Endodermal cell (in vitro differentiated cells): Measurements from ENCODE around the gene NCKIPSD. TPM values are rescaled to one million over a fixed set of nuclear protein-coding genes. Genes with fewer than 3 reads are reported as not detected.

ENCODE experiments used
- DNase-seq: peaks from one replicate; pipeline ENCODE4 v3.0.0-alpha.2; 2017
- H3K27ac ChIP-seq: 2 replicates; pipeline ENCODE4 v1.5.1; 2013; ENCODE audit warnings: mild to moderate bottlenecking, low read depth, low read length, moderate library complexity
- H3K27me3 ChIP-seq: 2 replicates; pipeline ENCODE4 v1.6.1; 2013; ENCODE audit warnings: mild to moderate bottlenecking, low read length, moderate library complexity; ENCODE audit not compliant: insufficient read depth, control insufficient read depth, poor library complexity, severe bottlenecking
- H3K36me3 ChIP-seq: 2 replicates; pipeline ENCODE4 v1.7.0; 2013; ENCODE audit warnings: mild to moderate bottlenecking, low read length, moderate library complexity; ENCODE audit not compliant: control insufficient read depth, insufficient read depth
- H3K4me1 ChIP-seq: one replicate; pipeline ENCODE4 v1.7.0; 2013; ENCODE audit warnings: low read length; ENCODE audit not compliant: control insufficient read depth, insufficient read depth
- H3K4me3 ChIP-seq: 2 replicates; pipeline ENCODE4 v1.5.1; 2013; ENCODE audit warnings: mild to moderate bottlenecking, low read length, moderate library complexity
- H3K9ac ChIP-seq: 2 replicates; pipeline ENCODE4 v1.6.1; 2013; ENCODE audit warnings: mild to moderate bottlenecking, low read length, moderate library complexity; ENCODE audit not compliant: poor library complexity, severe bottlenecking; ENCODE audit errors: extremely low read depth
- H3K9me3 ChIP-seq: 2 replicates; pipeline ENCODE4 v1.6.1; 2013; ENCODE audit warnings: mild to moderate bottlenecking, low read length, moderate library complexity; ENCODE audit not compliant: control insufficient read depth
- H3K27ac Mint-ChIP-seq: 2 replicates; pipeline ENCODE4 v1.8.0; 2020; ENCODE audit warnings: mixed read lengths
- H3K27me3 Mint-ChIP-seq: 2 replicates; pipeline ENCODE4 v1.8.0; 2021; ENCODE audit warnings: mild to moderate bottlenecking, mixed read lengths; ENCODE audit not compliant: insufficient read depth
- H3K36me3 Mint-ChIP-seq: 2 replicates; pipeline ENCODE4 v1.8.0; 2020; ENCODE audit warnings: low read depth, mixed read lengths
- H3K4me1 Mint-ChIP-seq: 2 replicates; pipeline ENCODE4 v1.8.0; 2020; ENCODE audit warnings: mixed read lengths
- H3K4me3 Mint-ChIP-seq: 2 replicates; pipeline ENCODE4 v1.8.0; 2020; ENCODE audit warnings: mild to moderate bottlenecking, moderate library complexity, mixed read lengths
- H3K9me3 Mint-ChIP-seq: 2 replicates; pipeline ENCODE4 v1.8.0; 2020; ENCODE audit warnings: mild to moderate bottlenecking, mixed read lengths
- WGBS, 2 experiments: methylation state at CpG; one replicate each; pipeline versions ENCODE4 v1.1.5 to v1.1.7; 2013; ENCODE audit warnings: missing lambda C conversion rate in 2 of 2, mixed read lengths in 1 of 2; ENCODE audit not compliant: insufficient coverage in 1 of 2, insufficient read length in 1 of 2; 5-methylcytosine and 5-hydroxymethylcytosine counted together
- total RNA-seq, 2 donors: library from RNA; stranded (reverse); fragmentation: NEBNext Ultra II Directional in 1 of 2; extraction: Animal tissue kit (Norgen Biotek cat#: 25700) in 1 of 2; gene quantifications; 2 replicates in 1 of 2; 3 replicates in 1 of 2; pipeline ENCODE4 v1.2.1, GENCODE V29; 2021
- TF ChIP-seq, protein P1 (sequence below): fragments of 200-600 bp; sonication (generic); conservative IDR thresholded peaks from 2 replicates; pipeline ENCODE4 v1.5.0; 2021; ENCODE audit warnings: antibody characterized with exemption, mild to moderate bottlenecking

Gene NCKIPSD
- total RNA-seq, 2 donors from 2014 or later: 30.9 to 32.5 TPM

DNA sequence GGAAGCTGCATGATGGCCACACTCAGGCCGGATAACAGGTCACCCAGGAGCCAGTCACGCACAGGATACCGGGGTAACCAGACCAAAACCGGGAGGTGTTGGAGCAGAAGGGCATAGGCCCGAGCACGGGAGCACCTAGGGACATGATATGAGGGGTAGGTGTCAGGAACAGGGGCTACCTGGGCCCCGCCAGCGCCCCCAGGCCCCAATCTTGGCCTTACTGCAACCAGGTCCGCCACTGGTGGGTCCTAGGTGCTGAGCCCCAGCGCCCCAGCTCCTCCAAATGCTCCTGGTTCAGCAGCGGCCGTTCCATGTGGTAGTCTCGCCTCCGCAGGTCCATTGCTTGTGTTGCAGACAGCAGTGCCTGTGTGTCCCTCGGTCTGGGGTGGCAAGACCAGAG lies 52.5 kb downstream of the NCKIPSD start:
- Histone ChIP-seq H3K27ac (no peak overlapping the region), H3K9me3 (no peaks in the 10 kb centered on the region), H3K27me3 (no peaks in the 10 kb centered on the region), H3K4me3 (no peak overlapping the region), H3K9ac (no peak overlapping the region), H3K4me1 (peaks cover 11% of the 10 kb centered on the region), H3K36me3 (peaks cover 37% of the 10 kb centered on the region)
- WGBS, 2 experiments: 84 to 96% methylated on average over 5 to 15 of the region's 15 CpGs
- Mint-ChIP-seq H3K36me3 (peaks cover 44% of the 10 kb centered on the region), H3K4me3 (no peak overlapping the region), H3K27me3 (no peaks in the 10 kb centered on the region), H3K4me1 (peaks cover 21% of the 10 kb centered on the region), H3K27ac (no peak overlapping the region), H3K9me3 (no peaks in the 10 kb centered on the region)
- DNase-seq: no peak
- TF ChIP-seq, protein P1, sequence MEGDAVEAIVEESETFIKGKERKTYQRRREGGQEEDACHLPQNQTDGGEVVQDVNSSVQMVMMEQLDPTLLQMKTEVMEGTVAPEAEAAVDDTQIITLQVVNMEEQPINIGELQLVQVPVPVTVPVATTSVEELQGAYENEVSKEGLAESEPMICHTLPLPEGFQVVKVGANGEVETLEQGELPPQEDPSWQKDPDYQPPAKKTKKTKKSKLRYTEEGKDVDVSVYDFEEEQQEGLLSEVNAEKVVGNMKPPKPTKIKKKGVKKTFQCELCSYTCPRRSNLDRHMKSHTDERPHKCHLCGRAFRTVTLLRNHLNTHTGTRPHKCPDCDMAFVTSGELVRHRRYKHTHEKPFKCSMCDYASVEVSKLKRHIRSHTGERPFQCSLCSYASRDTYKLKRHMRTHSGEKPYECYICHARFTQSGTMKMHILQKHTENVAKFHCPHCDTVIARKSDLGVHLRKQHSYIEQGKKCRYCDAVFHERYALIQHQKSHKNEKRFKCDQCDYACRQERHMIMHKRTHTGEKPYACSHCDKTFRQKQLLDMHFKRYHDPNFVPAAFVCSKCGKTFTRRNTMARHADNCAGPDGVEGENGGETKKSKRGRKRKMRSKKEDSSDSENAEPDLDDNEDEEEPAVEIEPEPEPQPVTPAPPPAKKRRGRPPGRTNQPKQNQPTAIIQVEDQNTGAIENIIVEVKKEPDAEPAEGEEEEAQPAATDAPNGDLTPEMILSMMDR: no peak

DNA sequence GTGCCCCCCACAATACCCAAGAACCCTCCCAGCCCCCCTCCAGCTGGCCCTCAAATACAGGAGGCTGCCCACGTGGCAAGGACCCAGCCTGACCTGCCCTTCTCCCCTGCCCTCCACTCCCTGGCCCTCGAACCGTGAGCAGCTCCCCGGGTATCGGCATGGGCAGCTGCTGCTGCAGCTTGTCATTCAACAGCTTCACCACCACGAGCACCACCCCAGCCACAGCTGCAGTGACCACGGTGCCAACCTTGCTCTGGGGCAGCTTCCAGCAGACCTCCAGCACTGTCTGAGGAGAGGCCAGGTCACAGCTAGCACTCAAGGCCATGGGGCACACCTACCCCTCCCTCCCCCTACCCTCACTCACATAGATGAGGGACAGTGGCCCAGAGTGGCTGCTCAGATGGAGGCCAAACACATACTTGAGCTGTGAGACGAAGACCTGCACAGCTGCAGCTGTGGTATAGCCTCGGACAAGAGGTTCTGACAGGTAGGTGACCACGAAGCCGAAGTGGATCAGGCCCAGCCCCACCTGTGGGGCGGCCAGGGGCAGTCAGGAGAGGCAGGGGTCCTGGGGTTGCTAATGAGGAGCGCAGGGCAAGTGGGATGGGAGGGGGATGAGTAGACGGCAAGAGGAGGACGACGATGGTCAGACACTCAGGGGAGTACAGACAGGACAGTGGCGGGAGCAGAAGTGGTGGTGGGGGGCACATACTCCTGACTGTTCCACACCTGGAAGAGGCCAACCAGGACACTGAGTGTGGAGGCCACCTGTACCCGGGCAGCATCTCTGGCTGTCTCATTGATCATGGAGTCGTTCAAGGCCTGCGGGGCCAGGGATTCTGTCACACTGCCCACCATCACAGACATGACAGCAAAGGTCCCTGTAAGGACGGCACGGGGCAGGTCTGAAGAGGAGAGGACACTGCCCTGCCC lies 53.9 kb downstream of the NCKIPSD start:
- peaks cover 54% of the 10 kb centered on the region for H3K36me3 Mint-ChIP-seq
- 93 to 99% methylated on average over 17 to 22 of the region's 22 CpGs for WGBS, 2 experiments

DNA sequence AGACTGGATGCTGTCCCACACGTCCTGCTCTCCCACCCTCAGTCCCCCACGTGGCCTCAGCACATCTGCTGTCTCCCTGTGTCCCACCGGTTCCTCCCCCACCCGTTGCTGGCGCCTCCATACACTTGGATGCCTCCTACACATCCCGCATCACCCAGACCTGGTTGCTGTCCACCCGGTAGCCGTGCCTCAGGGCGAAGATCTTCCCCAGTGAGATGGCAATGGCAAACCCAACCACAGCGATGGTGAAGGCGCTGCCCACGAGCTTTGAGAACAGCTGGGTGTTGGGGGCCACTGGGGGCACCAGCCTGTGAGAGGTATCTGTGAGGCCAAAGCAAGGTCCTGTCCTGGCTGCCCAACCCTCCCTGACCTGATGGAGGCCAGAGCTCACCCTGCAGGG lies 54.9 kb downstream of the NCKIPSD start:
- H3K9me3 ChIP-seq: no peaks in the 10 kb centered on the region
- Mint-ChIP-seq H3K36me3 (peaks cover 64% of the 10 kb centered on the region), H3K27ac (no peak overlapping the region), H3K4me1 (peaks cover 7% of the 10 kb centered on the region), H3K9me3 (no peaks in the 10 kb centered on the region), H3K27me3 (no peaks in the 10 kb centered on the region), H3K4me3 (no peak overlapping the region)
- H3K27me3 ChIP-seq: no peaks in the 10 kb centered on the region
- no peaks in the 10 kb centered on the region for H3K4me1 ChIP-seq
- no peak for DNase-seq
- TF ChIP-seq, protein P1: no peak
- no peak overlapping the region for H3K27ac ChIP-seq
- no peak overlapping the region for H3K9ac ChIP-seq
- WGBS, 2 experiments: 93 to 94% methylated on average over 3 to 12 of the region's 12 CpGs
- H3K36me3 ChIP-seq: peaks cover 44% of the 10 kb centered on the region
- H3K4me3 ChIP-seq: no peak overlapping the region

More for the DNA sequence above, 53.9 kb downstream of the NCKIPSD start:
- Histone ChIP-seq H3K4me3 (no peak overlapping the region), H3K27me3 (no peaks in the 10 kb centered on the region), H3K36me3 (peaks cover 41% of the 10 kb centered on the region), H3K9ac (no peak overlapping the region), H3K4me1 (peaks cover 5% of the 10 kb centered on the region), H3K9me3 (no peaks in the 10 kb centered on the region), H3K27ac (no peak overlapping the region)
- Mint-ChIP-seq H3K4me1 (peaks cover 14% of the 10 kb centered on the region), H3K27me3 (no peaks in the 10 kb centered on the region), H3K27ac (no peak overlapping the region), H3K4me3 (no peak overlapping the region), H3K9me3 (no peaks in the 10 kb centered on the region)
- TF ChIP-seq, protein P1: no peak
- no peak for DNase-seq
